Endothelial cell of umbilical vein (primary cell): Measurements from ENCODE around the gene ADAMTS6. TPM values are rescaled to one million over a fixed set of nuclear protein-coding genes. Genes with fewer than 3 reads are reported as not detected.

ENCODE experiments used
- BruUV-seq: library from RNA; stranded (reverse); fragments of 400-500 nt; replicated peaks from 2 replicates; lab custom pipeline; 2021; lab: Mats Ljungman, UMichigan
- CTCF ChIA-PET: fragments of 300-600, 350-600 bp; sonication (Branson Sonifier 250); formaldehyde crosslinking; loops from one replicate; lab custom pipeline; 2021; ENCODE audit warnings: antibody characterized with exemption, inconsistent platforms; lab: Charles Lee
- POLR2A ChIA-PET: fragments of 300-600, 350-600 bp; sonication (Branson Sonifier 250); formaldehyde crosslinking; loops from one replicate; lab custom pipeline; 2021; ENCODE audit warnings: antibody characterized with exemption, inconsistent platforms; lab: Charles Lee
- DNase-seq: peaks from one replicate; pipeline ENCODE4 v3.0.0-alpha.2; 2011; ENCODE audit warnings: low read depth, low spot score
- FAIRE-seq: peaks from 2 replicates; lab custom pipeline; 2011; peaks lifted over from hg19 to GRCh38; lab: Jason Lieb, UNC
- H2AFZ ChIP-seq: 2 replicates; pipeline ENCODE4 v1.6.0; 2012; ENCODE audit warnings: low read depth, low read length, control low read depth, inconsistent platforms
- H3K27ac ChIP-seq: 2 replicates; pipeline ENCODE4 v1.5.1; 2011; ENCODE audit warnings: low read depth, mild to moderate bottlenecking, control low read depth, low read length, moderate library complexity; ENCODE audit not compliant: insufficient read depth
- H3K27me3 ChIP-seq, 2 experiments: 2 replicates each; pipeline versions ENCODE4 v1.6.0 to v1.6.1; 2011; ENCODE audit warnings: low read length in 2 of 2, mixed read lengths in 1 of 2; ENCODE audit not compliant: control insufficient read depth in 2 of 2, insufficient read depth in 2 of 2
- H3K36me3 ChIP-seq, 2 experiments: 2 replicates in 1 of 2; 3 replicates in 1 of 2; pipeline ENCODE4 v1.5.1; 2011; ENCODE audit warnings: low read length in 2 of 2, mild to moderate bottlenecking in 1 of 2, moderate library complexity in 1 of 2; ENCODE audit not compliant: control insufficient read depth in 2 of 2, insufficient read depth in 2 of 2; ENCODE audit errors: extremely low read depth in 1 of 2
- H3K4me1 ChIP-seq: 3 replicates; pipeline ENCODE4 v1.5.1; 2011; ENCODE audit warnings: mild to moderate bottlenecking, low read length; ENCODE audit not compliant: control insufficient read depth, insufficient read depth; ENCODE audit errors: extremely low read depth
- H3K4me2 ChIP-seq: 2 replicates; pipeline ENCODE4 v1.6.1; 2011; ENCODE audit warnings: low read length, control low read depth, mixed read lengths; ENCODE audit not compliant: insufficient read depth
- H3K4me3 ChIP-seq, 3 experiments: fragments of 200-600 bp in 1 of 3; sonication (generic), shearing (Covaris generic) in 1 of 3; replicated peaks in 1 of 3; 2 replicates each; pipeline ENCODE4 v1.5.1; 2011 to 2016; ENCODE audit warnings: control low read depth in 3 of 3, low read length in 3 of 3, mild to moderate bottlenecking in 2 of 3, inconsistent platforms in 1 of 3, low read depth in 1 of 3, moderate library complexity in 1 of 3; ENCODE audit not compliant: insufficient read depth in 1 of 3
- H3K79me2 ChIP-seq: 2 replicates; pipeline ENCODE4 v1.6.0; 2012; ENCODE audit warnings: low read length, inconsistent platforms; ENCODE audit not compliant: control insufficient read depth, insufficient read depth
- H3K9ac ChIP-seq: replicated peaks from 2 replicates; pipeline ENCODE3; 2011; ENCODE audit warnings: low read length, control low read depth; ENCODE audit not compliant: insufficient read depth; ENCODE audit errors: extremely low read depth
- H3K9me1 ChIP-seq: replicated peaks from 3 replicates; pipeline ENCODE4 v1.6.0; 2011; ENCODE audit warnings: mild to moderate bottlenecking, low read length; ENCODE audit not compliant: control insufficient read depth, insufficient read depth; ENCODE audit errors: extremely low read depth
- H3K9me3 ChIP-seq: replicated peaks from 2 replicates; pipeline ENCODE4 v1.5.1; 2012; ENCODE audit warnings: low read length, inconsistent platforms; ENCODE audit not compliant: control insufficient read depth, insufficient read depth
- H4K20me1 ChIP-seq: replicated peaks from 2 replicates; pipeline ENCODE3; 2011; ENCODE audit warnings: mild to moderate bottlenecking, low read length; ENCODE audit not compliant: control insufficient read depth, insufficient read depth; ENCODE audit errors: extremely low read depth
- CTCF ChIP-seq, 2 donors: IDR thresholded peaks; 1 replicate in 1 of 2; 2 replicates in 1 of 2; pipeline ENCODE4 v1.5.1; 2011; ENCODE audit warnings: low read length in 2 of 2, mild to moderate bottlenecking in 2 of 2, moderate library complexity in 2 of 2, control low read depth in 1 of 2, inconsistent platforms in 1 of 2, low read depth in 1 of 2; ENCODE audit not compliant: insufficient read depth in 1 of 2; ENCODE audit errors: extremely low read depth in 1 of 2
- EZH2 ChIP-seq: IDR thresholded peaks from 2 replicates; pipeline ENCODE4 v1.6.1; 2012; ENCODE audit warnings: borderline replicate concordance, low read depth, mild to moderate bottlenecking, moderate library complexity, low read length, inconsistent platforms; ENCODE audit not compliant: severe bottlenecking
- FOS ChIP-seq: IDR thresholded peaks from 2 replicates; pipeline ENCODE4 v1.6.1; 2011; ENCODE audit warnings: mild to moderate bottlenecking, low read length, moderate library complexity, borderline replicate concordance; ENCODE audit not compliant: insufficient read depth
- GATA2 ChIP-seq: IDR thresholded peaks from 2 replicates; pipeline ENCODE4 v1.7.0; 2011; ENCODE audit warnings: low read depth, mild to moderate bottlenecking, moderate library complexity, mixed read lengths, low read length; ENCODE audit not compliant: insufficient read length, insufficient read depth
- JUN ChIP-seq: IDR thresholded peaks from 2 replicates; pipeline ENCODE4 v1.6.1; 2011; ENCODE audit warnings: borderline replicate concordance, low read depth; ENCODE audit not compliant: insufficient read length, insufficient read depth
- MAX ChIP-seq: IDR thresholded peaks from 2 replicates; pipeline ENCODE4 v1.6.1; 2011; ENCODE audit not compliant: insufficient read depth, insufficient read length
- MYC ChIP-seq: IDR thresholded peaks from one replicate; pipeline ENCODE4 v1.6.1; 2011; ENCODE audit warnings: mild to moderate bottlenecking, low read depth, low read length
- POLR2A ChIP-seq: IDR thresholded peaks from 2 replicates; pipeline ENCODE4 v1.6.1; 2012; ENCODE audit warnings: low read depth, mild to moderate bottlenecking, control low read depth, low read length
- POLR2AphosphoS5 ChIP-seq: IDR thresholded peaks from 2 replicates; pipeline ENCODE4 v1.6.1; 2012; ENCODE audit warnings: low read depth, mild to moderate bottlenecking, control low read depth, low read length, moderate library complexity; ENCODE audit not compliant: insufficient read depth
- dilution Hi-C: fragments of 300-500 bp; cut with MboI; formaldehyde crosslinking; loops from one replicate; pipeline ENCODE4 v1.15.0; 2019; ENCODE audit warnings: low sequenced_read_pairs; ENCODE audit not compliant: extremely low pct_ligation_motif_present
- intact Hi-C: fragments of 100-400 bp; cut with micrococcal nuclease; formaldehyde crosslinking; loops from one replicate; pipeline ENCODE4 v1.10.0; 2022
- polyA plus RNA-seq, 4 experiments: library from polyadenylated mRNA; depleted of rRNA in 3 of 4; stranded (reverse) in 3 of 4; unstranded in 1 of 4; fragments of >200 nt; gene quantifications; 2 replicates each; pipeline versions ENCODE4 v1.2.1 to v1.2.3, GENCODE V29; 2011 to 2012; ENCODE audit warnings: missing spikeins in 1 of 4
- total RNA-seq: library from RNA; stranded (reverse); gene quantifications from 2 replicates; pipeline ENCODE4 v1.2.3, GENCODE V29; 2021

ADAMTS6 gene
- total and polyA plus RNA-seq, 2 donors (not counting 3 experiments of a cell fraction or from before 2014, with no cell fraction given) = 20.4 to 43.4 TPM

- no peaks in the 10 kb centered on the region for H3K36me3 ChIP-seq
- no peaks in the 10 kb centered on the region for H3K9me3 ChIP-seq
- DNase-seq = no peak
- TF ChIP-seq MAX (no peak), JUN (no peak), POLR2A (no peak), EZH2 (no peak), CTCF (IDR thresholded peaks at IDR 0.05; ENCODE audit: extremely low read depth in 1 of 2, insufficient read depth in 1 of 2, low read depth in 1 of 2, low read length in 2 of 2) (no peak), MYC (no peak), FOS (no peak), GATA2 (no peak), POLR2AphosphoS5 (no peak)
- BruUV-seq = no TSS peak
- ChIA-PET CTCF (no interaction called here), POLR2A (no interaction called here)
- no peak overlapping the region for H3K4me3 ChIP-seq
- intact Hi-C loops (no loop called here), dilution Hi-C loops (no loop called here)
- no peaks in the 10 kb centered on the region for H3K4me1 ChIP-seq
- H3K79me2 ChIP-seq = no peaks in the 10 kb centered on the region
- H3K27me3 ChIP-seq = no peaks in the 10 kb centered on the region
- no peaks in the 10 kb centered on the region for H3K9me1 ChIP-seq
- H2AFZ ChIP-seq = no peak overlapping the region
- no peaks in the 10 kb centered on the region for H4K20me1 ChIP-seq
- no peak for FAIRE-seq
- no peak overlapping the region for H3K27ac ChIP-seq
- H3K4me2 ChIP-seq = no peak overlapping the region
- H3K9ac ChIP-seq = no peak overlapping the region
Measured at GRCh38 chr5:65320250-65320649, 161.5 kb downstream of the ADAMTS6 start.
